ENCODE results near the gene CELF4.

GRCh38 chr18:37307181-37307580, 258.4 kb downstream of the CELF4 start:
- TF ChIP-seq GATA2 (IDR thresholded peaks at IDR 0.05; ENCODE audit: low read depth, low read length) (no peak), GATA3 (IDR thresholded peaks at IDR 0.05; ENCODE audit: low read depth, low read length) (no peak)

All from SH-SY5Y (cell line).